Measurements from ENCODE around the gene PDIA2.

GRCh38 chr16:239948-240277, 43.1 kb upstream of the PDIA2 start:
- TF ChIP-seq TOX (CRISPR knock-in tag; IDR thresholded peaks at IDR 0.05; ENCODE audit: borderline replicate concordance) (no peak), ZNF8 (CRISPR knock-in tag; IDR thresholded peaks at IDR 0.05) (no peak), OSR1 (CRISPR knock-in tag; IDR thresholded peaks at IDR 0.05) (no peak), GLIS3 (CRISPR knock-in tag; IDR thresholded peaks at IDR 0.05) (no peak), PATZ1 (CRISPR knock-in tag; IDR thresholded peaks at IDR 0.05; ENCODE audit: borderline replicate concordance) (no peak), ZFP30 (CRISPR knock-in tag; IDR thresholded peaks at IDR 0.05) (no peak), ZNF565 (CRISPR knock-in tag; conservative IDR thresholded peaks at IDR 0.05; ENCODE audit: low read depth) (no peak), CSDC2 (CRISPR knock-in tag; IDR thresholded peaks at IDR 0.05) (no peak)

Data from SK-N-SH treated with all-trans-retinoic acid at 6 μM for 48 hours (cell line).